DMS79 treated with DMSO at 0.1 percent for 48 hours (cell line): ENCODE results near the gene ZNF423.

Source experiments
- DNase-seq: peaks from one replicate; lab custom pipeline; 2025; lab: John Stamatoyannopoulos, UW

ZNF423 gene

GRCh38 chr16:49554681-49555080, 301.2 kb downstream of the ZNF423 start:
- no peak for DNase-seq

- no peak for DNase-seq
These were observed 303.5 kb downstream of the ZNF423 start for GRCh38 chr16:49552313-49552928.

- no peak for DNase-seq
These were observed 305.2 kb downstream of the ZNF423 start for GRCh38 chr16:49550666-49551065.

DNA sequence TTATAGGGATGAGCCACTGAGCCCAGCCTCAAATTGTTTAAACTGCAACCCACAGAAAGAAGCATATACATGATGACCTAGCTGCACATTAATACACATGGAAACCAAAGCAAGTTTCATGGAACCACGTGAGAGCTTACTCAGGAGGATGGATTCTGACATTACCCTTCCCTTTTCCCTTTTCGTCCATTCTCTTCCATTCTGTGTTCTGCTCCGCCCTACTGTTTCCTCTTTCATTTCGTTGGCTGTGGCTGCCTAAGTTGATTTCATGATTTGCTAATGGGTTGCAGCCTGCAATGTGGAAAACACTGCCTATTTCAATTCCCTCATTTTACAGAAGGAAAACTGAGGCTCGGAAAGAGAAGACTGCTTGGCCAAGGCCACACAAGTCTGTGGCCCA, 305.8 kb downstream of the ZNF423 start:
- DNase-seq = no peak

GRCh38 chr16:49548325-49548970, 307.5 kb downstream of the ZNF423 start:
- no peak for DNase-seq

DNA sequence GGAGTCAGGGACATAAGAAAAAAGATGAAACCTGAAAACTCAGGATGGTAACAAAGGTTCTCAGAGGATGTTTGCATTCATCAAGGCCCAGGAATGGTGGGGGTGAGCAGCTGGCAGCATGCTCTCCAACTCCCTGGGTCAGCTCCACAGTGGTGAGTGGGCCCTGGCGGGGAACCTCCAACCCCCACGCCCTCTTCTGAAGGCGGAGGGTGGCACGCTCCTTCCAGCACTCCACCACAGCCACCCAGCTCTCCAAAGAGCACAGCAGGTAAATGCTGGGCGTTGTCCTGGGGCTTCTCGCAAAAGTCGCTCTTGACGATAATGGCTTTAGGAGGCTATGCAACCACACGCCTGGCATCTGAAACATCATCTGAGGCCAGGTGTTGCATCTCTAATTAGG, 308.5 kb downstream of the ZNF423 start:
- DNase-seq = no peak

- DNase-seq = no peak
These were observed 309.2 kb downstream of the ZNF423 start for GRCh38 chr16:49546735-49547134.

DNA sequence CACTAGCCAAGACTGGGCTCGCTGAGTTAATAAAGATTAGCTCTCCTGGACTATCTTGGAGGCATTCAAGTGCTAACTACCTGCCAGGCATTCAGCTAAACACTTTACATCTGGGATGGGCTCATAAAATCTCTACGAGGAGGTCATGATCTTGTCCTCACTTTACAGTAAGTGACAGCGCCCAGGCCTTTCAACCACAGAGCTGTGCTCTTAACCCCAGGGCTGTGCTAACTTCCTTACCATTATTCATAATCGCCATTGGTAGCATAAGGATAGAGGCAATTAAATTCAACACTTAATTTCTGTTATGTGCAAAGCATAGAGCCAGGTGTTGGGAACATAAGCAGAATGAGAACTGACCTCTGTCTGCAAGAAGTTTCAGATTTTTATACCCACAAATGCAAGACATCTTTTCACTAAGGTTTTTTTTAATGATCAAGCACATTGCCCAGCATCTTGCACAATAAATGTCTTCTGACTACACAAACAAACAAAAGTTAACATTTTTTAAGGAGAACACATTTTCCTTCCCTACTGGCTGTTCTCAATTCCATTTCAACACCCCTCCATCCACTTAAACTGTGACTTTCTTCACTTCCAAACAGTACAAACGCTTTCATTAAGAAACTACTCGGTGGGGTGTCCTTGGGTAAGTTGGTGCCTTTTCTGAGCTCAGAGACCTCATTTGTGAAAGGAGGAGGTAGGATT, 310.0 kb downstream of the ZNF423 start:
- DNase-seq = no peak

- no peak for DNase-seq
These were observed 310.7 kb downstream of the ZNF423 start for GRCh38 chr16:49545243-49545642.

DNA sequence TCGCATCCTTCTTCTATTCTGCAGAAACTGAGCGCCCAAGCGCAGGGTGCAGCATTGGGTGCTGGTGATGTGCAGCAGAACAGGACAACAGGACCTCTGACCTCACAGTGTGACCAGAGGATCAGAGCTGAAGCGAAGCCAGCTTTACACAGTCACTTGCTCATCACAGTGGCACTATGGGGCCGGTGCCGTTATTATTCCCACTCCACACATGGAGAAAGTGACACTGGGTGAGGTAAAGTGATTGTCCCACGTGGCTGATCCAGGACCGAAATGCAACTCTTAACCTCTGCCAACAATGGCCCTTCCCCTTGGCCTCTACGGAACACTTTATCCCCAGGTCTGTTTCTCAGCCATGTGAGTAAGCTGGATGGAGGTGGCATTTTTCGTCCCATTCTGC, 311.1 kb downstream of the ZNF423 start:
- no peak for DNase-seq

- no peak for DNase-seq
These were observed 312.3 kb downstream of the ZNF423 start for GRCh38 chr16:49543631-49543946.

GRCh38 chr16:49542946-49543630, 312.8 kb downstream of the ZNF423 start:
- DNase-seq = no peak

DNA sequence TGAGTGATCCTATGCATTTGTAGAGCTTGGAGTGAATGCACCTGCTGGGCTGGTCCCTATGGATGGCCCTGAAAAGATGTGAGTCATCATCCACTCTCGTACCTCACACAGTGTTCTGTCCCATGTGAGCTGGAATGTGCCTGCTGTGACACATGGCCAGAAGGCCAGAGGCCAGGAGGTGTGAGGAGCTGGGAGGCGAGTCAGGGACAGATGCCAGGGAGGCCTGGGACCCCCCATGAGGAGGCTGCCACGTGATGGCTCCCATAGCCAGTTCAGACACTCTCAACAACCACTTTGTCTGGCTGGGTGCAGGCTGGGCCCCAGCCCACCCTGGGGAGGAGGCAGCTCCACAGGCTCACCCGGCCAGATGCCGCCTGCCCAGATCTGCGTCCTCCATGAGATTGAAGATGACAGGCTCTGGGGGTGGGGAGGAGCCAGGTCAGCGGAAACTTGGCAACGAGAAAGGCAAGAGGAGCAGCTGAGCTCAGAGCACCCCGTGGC, 313.5 kb downstream of the ZNF423 start:
- DNase-seq = no peak

- DNase-seq = no peak
These were observed 315.1 kb downstream of the ZNF423 start for GRCh38 chr16:49540836-49541235.

- no peak for DNase-seq
These were observed 316.2 kb downstream of the ZNF423 start for GRCh38 chr16:49539758-49540157.

GRCh38 chr16:49537924-49538459, 317.9 kb downstream of the ZNF423 start:
- DNase-seq = no peak

- no peak for DNase-seq
These were observed 320.9 kb downstream of the ZNF423 start for GRCh38 chr16:49534901-49535610.

GRCh38 chr16:49533422-49533821, 322.5 kb downstream of the ZNF423 start:
- DNase-seq = no peak

GRCh38 chr16:49532873-49533272, 323.0 kb downstream of the ZNF423 start:
- no peak for DNase-seq

GRCh38 chr16:49531931-49532840, 323.7 kb downstream of the ZNF423 start:
- no peak for DNase-seq

GRCh38 chr16:49531425-49531824, 324.5 kb downstream of the ZNF423 start:
- no peak for DNase-seq
